ENCODE measurements around the gene NEK9.

- TF ChIP-seq CTCF (IDR thresholded peaks at IDR 0.05), result no peak
- TF ChIP-seq POLR2AphosphoS5 (IDR thresholded peaks at IDR 0.05), result no peak
Measured at GRCh38 chr14:75060420-75060819, 66.4 kb downstream of the NEK9 start.
